GM04503 (cell line): ENCODE data around the gene PTPRE.

Experiments
- DNase-seq: peaks from one replicate; pipeline ENCODE4 v3.0.0-alpha.2; 2012; ENCODE audit warnings: low read depth

Gene PTPRE

DNA sequence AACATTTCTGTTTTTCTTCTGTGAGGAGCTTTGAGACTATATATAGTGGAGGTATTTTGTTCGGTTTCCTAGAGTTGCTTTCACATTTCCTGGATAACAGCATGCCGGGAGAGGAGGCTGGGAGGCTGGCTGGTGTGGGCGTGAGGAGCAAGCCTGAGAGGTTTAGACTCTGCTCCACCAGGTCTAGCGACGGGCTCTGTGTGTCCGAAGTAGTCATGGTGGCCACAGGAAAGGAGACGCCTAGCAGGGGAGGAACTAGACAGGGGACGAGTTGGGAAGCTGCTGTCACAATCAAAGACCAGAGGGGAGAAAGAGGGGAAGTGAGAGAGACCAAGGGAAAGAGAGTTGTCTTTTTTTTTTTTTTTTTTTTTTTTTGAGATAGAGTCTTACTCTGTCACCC, 19.6 kb downstream of the PTPRE start:
- DNase-seq: no peak

DNA sequence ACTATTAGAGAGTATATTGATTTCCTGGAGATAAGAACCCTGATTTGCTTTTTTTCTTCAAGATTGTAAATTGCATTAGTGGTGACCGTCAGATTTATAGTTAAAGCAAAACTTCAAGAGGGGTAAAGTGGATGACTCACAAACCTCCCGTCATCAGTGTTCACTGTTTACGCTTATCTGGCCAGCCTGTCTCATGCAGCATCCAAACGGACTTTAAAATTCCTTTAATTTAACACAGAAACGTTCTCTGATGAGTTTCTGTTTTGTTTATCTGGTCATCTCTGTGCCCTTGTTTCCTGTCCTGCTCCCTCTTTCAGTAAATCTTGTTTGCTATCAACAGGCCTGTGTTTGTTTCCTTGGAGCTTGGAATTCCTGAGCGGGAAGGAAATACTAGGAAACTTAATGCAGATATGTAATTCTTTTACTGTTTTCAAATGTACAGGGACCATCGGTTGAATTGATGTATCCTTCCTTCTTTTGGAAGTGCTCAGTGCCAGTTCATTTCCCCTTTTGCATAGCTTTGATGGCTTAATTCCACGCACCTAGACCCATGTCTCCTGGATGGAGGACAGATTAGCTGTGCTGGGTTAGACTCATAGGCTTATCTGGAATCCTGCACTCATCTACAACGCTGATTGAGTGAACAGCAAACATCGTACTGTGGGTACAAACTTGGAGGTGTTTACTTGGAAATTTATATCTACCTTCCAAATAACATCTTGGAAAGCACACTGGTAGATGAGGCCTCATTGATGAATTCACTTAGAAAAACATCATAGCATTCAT, 21.3 kb downstream of the PTPRE start:
- peak; percentile 34 for DNase-seq

DNA sequence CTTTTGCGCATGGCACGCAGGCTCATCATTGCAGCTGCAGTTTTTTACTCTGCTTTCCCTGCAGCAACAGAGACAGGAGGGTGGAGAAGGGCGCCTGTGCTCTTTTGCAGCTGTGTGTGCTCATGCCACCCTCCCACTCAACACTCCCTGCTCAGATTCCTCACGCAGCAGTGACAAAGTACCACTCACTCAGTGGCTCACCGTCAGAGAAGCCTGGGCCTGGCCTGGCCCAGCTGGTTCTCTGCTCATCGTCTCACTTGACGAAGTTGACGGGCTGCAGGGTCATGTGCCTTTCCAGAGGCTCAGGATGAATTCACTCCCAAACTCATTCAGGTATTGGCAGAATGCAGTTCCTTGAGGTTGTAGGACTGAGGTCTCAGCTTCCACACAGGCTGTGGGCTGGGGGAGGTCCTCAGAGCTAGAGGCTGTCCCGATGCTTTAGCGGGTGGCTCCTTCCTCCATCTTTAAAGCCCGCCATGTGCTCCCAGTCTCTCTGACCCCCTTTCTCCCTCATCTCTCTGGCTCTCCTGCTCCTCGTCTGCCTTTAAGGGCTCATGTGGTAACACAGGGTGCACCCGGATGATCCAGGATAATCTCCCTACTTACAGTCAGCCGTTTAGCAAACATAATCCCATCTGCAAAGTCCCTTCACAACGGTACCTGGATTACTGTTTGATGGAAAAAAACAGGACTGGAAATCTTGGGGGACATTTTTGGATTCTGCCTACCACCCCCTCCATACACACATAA, 25.8 kb downstream of the PTPRE start:
- no peak for DNase-seq

DNA sequence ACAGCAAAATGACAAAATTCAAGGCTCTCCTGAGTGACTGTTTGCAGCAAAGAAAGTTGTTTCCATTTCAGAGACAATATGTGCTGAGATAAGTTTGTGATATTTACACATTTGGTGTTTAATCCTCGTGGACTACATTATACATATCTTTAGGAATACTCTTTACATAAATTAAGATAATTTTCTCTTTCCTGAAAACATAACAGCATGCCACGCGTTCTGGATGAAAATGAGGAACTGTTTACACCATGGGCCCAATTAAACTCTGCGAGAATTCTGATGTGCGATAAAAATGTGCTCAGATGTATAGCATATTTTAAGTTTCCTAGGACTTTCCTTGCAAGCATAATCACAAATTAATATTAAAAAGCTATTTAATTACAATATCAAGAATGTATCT, 26.4 kb downstream of the PTPRE start:
- no peak for DNase-seq

DNA sequence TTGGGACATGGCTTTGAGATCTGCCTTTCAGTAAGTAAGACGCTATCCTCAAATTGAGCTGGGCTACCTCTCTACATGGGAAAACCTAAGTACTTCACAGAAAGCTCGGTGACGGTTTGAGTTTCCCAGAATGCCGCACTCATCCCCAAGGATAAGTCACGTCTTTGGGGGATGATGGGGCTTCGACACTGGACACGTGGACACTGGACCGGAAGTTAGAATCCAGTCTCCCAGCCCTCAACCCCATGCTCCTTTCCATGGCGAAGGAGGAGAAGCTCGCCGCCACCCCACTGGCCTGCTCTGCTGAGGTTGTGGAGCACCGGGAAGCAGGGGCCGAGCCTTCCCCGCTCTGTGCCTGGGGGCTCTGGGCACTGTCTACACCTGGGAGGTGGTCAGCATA, 27.5 kb downstream of the PTPRE start:
- no peak for DNase-seq

DNA sequence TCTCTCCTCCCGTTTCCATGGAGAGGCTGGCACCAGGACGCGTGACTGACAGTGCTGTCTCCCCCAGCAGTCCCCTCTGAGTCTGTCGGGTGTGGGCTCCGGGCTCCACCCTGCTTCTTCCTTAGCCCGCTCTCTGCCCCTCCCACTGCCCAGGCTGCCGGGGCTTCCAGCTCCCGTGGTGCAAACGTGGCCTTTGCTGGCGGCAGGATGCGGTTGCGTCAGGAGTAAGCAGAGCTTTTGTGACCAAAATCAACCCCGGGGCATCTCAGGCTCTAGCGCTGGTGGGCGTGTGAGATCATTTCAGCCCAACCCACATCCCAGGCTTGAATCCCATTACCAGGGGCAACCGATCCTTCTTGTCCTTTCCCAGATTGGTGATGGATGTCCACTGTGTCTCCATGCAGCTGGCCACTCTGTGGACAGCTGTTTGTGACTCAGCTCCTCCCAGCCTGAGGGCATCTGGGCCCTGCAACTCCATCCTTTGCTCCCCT, 28.2 kb downstream of the PTPRE start:
- DNase-seq: no peak

DNA sequence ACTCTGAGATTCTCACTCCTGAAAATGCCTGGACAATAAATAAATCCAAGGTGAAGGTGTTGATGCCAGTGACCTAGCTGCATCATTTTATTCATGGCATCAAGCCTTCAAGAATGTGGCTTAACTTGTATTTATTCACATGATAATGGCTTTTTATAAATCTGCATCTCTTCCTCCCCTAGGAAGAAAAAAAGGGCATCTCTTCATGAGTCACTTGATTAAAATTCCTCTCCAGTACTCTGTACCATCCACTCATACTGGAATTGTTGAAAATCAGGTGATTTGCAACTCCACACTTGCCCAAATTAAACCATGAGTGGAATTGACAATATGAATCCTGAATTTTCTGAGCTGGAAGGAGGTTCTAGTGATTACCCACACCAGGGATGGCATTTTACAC, 30.2 kb downstream of the PTPRE start:
- no peak for DNase-seq

DNA sequence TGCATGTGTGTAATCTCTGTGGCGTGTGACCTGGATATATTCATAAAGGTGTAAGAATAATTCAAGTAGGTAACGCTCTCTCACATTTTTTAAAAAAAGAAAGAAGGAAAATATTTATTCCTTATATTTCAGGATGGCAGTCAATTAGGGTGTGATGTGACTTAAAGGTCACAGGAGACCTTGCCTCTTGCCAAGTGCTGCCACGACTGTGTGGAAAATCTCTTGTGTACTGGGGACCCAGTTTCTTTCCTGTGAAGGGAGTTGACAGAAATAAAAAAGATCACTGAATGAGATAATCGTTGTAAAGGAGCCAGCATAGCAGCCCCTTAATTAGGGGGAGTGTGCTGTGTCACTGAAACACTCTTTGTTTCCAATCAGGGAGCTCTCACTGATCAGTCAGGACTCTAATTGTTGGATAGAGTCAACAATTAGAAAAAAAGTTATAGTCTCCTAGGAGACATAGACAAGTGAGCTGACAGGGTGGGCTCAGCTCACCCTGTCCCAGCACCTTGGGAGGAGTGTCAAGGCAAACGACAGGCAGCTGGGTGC, 31.1 kb downstream of the PTPRE start:
- DNase-seq: no peak

DNA sequence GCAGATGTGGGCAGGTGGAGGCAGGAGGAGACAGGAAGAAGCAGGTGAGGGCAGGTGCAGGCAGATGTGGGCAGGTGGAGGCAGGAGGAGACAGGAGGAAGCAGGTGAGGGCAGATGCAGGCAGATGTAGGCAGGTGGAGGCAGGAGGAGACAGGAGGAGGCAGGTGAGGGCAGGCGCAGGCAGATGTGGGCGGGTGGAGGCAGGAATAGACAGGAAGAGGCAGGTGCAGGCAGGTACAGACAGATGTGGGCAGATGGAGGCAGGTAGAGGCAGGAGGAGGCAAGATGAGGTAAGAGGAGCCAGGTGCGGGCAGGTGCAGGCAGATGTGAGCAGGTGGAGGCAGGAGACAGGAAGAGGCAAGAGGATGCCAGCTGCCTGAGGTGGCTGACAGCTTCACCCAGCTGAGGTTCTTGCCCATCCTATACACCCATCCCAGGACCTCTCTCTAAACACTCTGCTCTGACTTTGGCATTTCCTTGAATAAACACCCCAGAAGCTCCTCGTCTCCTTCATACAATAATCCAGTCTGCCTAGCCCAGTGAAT, 33.0 kb downstream of the PTPRE start:
- no peak for DNase-seq

DNA sequence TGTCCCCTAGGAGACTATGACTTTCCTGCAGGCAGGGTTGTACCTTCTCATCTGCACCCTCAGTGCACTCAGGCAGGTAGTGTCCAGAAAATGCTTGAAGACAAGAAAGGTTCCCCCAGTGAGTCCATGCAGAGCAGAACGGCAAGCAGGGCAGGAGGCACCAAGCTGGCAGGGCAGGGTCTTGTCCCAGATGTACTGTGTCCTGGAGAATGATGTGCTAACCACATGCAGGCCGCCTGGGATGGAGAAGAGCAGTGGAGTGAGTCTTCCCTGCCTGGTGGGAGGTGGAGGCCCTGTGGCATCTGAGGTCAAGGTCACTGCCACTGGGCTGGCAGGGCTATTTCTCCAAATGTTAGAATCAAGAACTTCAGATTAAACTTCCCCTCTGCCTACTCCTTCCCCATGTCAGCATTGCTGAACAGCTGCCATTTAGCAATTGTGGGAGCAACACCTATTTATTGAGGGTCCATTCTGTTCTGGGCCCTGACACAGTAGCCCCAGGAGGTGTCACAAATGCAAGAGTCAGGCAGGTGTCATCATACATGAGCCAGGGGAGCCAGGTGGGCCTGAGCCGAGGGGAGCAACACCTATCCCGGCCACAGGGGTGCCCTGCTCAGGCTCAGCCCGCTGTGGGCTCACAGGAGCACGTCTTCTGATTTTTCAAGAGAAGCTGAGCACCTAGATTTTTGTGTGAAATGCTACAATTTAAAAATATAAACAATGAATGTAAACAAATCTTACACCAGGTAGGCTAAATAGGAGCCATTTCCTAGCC, 34.1 kb downstream of the PTPRE start:
- no peak for DNase-seq

DNA sequence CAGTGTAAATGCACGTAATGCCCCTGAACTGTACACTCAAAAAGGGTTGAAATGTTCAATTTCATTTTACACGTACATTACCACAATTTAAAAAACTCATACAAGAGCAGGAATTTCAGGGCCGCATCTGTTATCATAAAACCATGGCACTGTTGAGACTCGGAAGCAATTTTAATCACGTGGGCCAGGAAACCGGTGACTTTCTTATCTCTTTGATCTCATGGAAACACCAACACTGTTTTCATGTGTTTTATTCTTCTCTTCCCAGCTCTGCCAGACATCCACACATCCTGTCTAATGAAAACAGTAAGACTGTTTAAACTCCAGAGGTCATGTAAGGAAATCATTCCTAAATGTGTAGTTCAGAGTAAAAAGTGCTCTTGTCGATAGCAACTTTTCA, 35.9 kb downstream of the PTPRE start:
- DNase-seq: no peak

DNA sequence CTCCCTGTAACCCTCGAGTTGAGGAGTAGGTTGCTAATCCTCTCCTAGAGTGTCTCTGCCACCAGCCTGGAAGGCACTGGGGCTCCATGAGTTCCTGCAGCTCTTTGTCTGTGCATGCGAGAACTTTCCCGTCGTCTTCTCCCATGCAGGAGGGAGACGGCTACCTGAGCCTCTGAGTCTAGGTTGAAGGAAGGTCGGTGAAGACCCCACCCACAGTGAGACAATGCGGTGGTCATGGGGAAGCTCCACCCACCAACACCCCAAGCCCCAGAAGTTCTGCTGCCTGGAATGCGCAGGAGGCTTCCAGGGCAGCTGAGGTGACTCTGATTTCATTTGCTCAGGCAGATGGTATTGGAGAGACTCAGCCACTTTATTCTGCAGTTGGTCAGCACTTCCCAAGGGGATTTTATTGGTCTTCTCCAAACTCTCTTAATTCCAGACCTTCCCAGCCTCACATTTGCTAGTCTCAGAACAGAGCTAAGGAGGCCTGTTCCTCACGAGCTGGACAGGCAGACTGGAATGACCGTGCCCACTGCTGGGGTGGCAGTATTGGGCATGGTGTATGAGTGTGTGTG, 36.5 kb downstream of the PTPRE start:
- no peak for DNase-seq

DNA sequence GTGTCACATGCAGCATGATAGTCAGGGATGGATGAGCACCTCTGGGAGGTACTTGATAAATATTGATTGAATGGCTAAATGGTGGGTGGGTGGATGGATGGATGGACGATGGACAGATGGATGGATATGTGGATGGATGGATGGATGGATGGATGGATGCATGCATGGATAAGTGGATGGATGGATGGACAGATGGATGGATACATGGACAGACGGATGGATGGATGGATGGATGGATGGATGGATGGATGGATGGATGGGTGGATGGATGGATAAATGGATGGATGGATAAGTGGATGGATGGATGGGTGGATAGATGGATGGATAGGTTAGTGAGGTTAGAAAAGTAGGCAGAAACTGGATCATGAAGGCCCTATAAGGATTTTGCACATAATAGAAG, 37.4 kb downstream of the PTPRE start:
- no peak for DNase-seq

DNA sequence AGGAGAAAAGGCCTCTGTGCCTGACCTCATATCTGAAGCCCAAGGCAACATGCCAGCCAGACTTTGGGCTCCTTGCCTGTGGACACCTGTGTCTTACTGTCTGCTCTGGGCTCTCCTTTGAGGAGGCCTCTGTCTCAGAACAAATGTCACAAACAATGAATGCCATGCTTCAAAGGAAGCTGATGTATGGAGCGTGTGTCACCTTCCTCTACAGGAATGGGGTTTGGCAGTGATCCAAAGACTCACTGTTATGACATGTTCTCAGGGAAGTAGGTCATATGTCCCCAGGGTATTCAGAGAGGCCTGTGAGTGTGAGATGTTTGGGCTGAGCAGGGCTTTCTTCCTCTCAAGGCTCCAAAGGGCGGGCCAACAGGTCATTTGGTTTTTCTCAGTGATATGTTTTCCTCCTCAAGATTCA, 38.4 kb downstream of the PTPRE start:
- no peak for DNase-seq

DNA sequence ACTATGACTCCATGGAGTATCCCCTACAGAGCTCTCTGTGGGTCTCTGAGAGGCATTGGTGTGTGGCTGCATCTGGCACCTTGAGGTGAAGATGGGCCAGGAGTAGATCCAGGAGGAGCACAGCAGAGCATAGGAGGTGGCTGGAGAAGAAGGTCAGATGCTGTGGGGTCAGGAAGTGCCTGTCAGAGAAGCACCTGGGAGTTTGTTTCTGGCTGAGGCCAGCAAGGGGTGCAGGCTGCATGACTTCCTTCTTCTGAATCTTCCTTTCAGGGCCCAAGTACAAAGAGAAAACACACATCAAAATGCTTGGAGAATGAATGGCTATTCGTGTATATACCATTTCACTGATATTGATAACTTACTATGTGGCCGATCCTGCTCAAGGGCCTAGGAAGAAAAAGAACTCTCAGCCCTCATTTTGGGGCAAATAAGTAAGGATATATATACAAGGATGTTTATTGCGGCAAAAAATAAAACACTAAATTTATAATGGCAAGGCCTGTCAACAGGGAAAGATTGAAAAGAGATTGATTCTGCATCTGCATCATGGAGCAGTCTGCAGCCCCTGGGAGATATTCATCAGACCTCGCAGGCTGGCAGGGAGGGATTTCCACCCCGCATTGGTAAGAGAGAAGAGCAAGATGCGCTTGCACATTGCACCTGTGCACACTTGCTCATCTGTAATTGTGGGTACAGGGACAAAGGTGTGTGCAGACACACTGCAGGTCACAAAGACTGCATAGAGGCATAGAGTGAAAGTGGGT, 39.2 kb downstream of the PTPRE start:
- no peak for DNase-seq

DNA sequence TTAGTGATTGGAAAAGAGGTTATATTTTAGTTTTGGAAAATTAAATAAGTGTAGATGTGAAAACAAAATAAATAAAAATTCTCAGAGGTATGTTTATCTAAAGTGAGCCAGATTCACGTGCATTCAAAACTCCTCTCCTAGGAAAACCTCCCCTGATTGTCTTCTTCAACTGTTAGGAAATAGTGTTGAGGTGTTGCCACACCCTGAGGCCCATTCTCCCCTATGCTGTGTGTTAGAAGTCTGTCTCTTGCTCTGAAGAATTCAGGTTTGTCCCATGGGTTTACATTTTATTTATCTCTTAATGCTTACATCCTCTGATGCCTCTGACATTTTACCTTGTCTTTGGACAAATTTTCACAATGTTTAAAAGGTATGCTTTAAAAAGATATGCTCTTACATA, 40.3 kb downstream of the PTPRE start:
- no peak for DNase-seq

DNA sequence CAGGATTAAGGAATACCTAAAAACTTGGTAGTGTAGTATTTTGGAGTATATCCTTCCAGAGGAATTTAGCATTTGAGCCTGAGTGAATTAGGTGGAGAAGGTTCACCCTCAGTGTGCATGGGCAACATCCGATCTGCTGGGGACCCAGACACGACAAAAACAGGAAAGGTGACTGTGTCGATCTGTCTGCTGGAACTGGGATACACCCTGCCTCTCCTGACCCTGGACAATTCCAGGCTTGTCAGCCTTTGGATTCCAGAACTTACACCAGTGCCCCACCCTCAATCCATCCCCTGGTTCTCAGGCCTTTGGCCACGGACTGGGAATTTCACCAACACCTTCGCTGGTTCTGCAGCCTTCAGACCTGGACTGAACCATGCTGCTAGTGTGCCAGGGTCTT, 41.9 kb downstream of the PTPRE start:
- DNase-seq: no peak

DNA sequence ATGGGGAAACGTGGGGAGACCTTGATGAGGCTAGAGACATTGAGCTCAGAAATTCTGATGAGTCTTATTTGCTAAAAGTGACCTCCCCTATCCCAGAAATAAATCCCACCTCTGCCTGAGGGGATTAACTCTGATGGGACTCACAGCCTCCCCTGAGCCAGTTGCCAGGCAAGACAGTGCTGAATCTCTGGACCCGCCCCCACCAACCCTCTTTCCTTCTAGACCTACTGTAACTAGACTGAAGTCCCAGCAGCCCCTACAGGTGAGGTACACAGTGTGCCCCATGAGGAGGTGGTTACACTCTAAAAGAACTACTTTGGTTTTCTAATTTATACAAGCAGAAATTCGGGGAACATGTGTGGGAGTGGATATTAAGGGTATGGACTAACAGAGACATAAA, 42.9 kb downstream of the PTPRE start:
- no peak for DNase-seq

DNA sequence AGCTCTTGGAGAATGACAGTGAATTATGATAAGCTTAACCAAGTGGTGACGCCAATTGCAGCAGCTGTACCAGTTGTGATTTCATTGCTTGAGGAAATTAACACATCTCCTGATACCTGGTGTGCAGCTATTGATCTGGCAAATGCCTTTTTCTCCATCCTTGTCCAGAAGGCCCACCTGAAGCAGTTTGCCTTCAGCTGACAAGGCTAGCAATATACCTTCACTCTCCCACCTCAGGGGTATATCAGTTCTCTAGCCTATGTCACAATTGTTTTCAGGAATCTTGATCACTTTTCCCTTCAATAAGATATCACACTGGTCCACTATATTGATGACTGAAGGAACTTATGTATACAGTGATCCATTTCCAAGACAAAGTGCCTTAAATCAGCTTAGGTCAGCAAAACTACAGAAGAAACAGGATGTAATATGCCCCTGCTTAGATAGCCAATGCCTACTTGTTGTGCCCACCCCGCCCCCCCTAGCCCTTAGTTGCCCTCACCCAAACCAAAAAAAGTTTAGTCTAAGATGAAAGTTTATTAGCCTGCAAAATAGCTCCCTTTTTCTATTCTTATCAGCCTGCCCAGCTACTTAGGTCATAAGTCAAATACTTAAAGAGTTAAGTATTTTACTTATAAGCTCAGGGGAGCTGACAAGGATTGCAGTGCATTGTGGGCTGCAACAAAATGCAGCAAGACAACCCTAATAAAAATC, 45.1 kb downstream of the PTPRE start:
- DNase-seq: no peak

DNA sequence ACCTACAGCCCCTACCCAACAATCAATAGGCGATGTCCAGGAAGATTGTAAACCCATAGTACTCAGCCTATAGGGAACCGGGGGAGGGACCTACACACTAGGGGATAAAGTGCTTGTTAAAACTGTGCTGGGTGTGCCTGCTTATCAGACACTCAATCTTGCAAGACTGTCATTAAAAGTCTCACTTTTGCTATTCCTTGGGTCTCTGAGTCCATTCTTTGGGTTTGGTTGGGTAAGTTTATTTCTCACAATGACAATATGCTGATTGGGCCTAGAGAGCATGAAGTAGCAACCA, 45.6 kb downstream of the PTPRE start:
- no peak for DNase-seq

DNA sequence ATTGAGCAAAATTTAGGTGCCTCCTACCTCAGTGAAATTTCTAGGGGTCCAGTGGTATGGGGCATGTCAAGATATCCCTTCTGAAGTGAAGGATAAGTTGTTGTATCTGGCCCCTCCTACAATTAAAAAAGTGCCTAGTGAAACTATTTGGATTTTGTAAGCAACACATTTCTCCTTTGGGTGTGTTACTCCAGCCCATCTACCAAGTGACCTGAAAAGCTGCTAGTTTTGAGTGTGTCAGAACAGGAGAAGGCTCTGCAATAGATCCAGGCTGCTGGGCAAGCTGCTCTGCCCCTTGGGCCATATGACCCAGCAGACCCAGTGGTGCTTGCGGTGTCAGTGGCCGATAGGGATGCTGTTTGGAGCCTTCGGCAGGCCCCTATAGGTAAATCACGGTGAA, 46.0 kb downstream of the PTPRE start:
- DNase-seq: no peak
